NCI-H1436 (cell line): ENCODE measurements around the gene PTPRZ1.
A peak's percentile ranks its signal among the peaks of the same experiment; 100 is the strongest.

Experiments
- DNase-seq: peaks from one replicate; lab custom pipeline; 2025; lab: John Stamatoyannopoulos, UW

PTPRZ1 gene

DNA sequence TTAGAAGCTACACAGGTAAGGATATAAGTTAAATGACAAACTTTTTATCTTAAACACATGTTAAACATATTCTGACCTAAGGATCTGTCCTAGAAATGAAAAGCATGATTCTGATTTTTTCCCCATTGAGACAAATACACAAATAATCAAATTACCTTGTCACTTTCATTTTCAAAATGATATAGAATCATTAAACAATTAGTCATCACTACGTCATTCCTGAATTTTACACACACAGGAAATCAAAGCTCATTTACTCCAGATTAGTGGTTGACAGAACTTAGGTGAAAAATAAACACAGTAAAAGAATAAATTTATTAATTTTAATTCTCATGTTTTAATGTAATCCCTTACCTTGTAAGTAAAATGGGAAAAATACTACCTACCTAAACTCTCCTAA, 182.1 kb downstream of the PTPRZ1 start:
- no peak for DNase-seq

DNA sequence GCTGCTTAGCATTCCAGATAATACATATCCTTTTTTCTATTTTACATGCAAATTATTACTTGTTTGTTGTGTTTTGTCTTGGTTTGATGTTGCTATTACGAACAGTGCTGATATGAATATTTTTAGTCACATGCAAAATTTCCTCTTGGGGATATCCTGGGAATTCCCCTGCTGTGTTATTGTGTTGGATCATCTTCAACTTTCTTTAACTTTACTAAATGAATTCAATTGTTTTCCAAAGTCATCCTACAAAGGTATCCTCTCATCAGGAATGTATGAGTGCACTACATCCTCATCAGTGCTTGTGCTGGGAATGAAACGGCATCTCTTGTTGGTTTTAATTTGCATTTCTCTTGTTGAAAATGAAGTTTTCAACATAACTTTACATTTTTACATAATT, 184.0 kb downstream of the PTPRZ1 start:
- DNase-seq = no peak

DNA sequence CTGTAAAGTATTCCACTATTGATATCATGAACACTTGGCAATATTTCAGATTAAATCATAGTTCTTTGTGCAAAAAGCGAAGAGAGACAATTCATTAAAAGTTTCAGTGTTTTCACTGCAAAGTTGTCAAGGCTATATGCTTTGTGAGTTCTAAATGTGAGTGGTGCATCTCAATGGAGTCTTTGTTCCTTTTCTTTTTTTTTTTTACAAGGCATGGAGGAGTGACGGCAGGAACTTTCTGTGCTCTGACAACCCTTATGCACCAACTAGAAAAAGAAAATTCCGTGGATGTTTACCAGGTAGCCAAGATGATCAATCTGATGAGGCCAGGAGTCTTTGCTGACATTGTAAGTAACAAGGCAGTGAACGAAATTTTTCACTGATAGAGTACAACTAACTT, 186.6 kb downstream of the PTPRZ1 start:
- DNase-seq = no peak

DNA sequence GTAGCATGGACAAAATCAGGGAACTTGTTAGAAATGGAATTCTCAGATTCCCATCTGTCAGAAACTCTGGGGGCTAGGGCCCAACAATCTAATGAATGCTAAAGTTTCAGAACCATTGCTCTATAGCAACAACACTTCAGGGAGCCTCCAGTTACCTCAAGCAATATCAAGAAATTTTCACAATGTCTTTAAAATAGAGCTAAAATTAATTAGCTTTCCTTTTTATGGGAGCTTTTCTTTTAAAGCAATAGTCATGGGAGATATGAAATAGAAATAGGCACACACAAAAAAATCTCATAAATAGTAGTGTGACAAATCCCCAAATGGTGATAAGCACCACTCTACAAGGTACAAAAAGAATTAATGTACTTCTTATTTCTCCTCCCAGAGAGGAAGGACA, 190.2 kb downstream of the PTPRZ1 start:
- no peak for DNase-seq

DNA sequence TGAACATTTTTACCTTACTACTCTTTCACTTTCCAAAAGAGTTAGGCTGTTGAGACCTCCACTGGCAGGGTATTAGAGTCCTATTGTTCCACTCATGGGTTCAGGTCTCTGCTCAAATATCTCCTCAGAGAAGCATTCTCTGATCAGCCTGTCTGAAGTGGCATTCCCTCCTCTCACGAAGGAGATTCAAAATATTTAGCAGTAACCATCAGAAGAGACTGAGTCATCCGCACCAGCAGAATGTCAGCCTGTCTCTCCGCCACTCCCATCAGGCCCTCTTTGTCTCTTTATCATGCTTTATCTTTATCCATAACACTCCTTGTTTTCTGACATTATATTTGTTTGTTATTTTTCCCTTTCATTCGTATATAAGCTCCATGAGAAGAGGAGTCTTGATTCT, 192.0 kb downstream of the PTPRZ1 start:
- DNase-seq = no peak

DNA sequence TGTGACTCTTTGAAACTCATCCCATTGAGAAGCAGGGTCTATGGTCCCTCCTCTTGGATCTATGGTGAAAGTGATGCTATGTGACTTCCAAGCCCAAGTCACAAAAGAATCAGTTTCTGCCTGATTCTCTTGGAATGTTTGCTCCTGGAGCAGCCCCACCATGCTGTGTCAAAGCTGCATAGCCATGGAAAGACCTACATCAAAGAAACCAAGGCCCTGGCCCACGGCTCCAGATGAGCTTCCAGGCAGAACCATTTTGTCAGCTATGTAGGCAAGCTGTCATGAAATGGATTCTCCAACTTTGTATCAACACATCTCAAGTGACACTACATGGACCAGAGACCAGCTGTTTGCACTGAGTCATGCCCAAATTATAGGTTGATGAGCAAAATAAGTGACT, 194.1 kb downstream of the PTPRZ1 start:
- no peak for DNase-seq

DNA sequence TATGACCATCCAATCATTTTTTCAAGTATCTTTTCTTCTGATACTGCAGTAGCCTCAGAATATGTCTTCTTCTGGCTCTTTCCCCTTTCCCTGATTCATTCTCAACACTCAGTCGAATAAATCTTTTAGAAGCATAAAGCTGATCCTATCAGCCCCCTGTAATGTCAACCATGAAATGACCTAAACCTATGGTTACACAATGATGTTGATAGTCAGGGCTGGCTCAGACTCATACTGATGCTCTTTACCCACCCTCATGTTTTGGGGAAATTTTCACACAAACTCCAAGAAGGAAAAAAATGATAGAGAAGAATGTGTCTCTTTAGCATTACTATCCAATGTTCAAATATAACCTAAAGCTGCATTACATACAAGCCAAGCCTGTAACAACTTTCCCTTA, 195.1 kb downstream of the PTPRZ1 start:
- no peak for DNase-seq

DNA sequence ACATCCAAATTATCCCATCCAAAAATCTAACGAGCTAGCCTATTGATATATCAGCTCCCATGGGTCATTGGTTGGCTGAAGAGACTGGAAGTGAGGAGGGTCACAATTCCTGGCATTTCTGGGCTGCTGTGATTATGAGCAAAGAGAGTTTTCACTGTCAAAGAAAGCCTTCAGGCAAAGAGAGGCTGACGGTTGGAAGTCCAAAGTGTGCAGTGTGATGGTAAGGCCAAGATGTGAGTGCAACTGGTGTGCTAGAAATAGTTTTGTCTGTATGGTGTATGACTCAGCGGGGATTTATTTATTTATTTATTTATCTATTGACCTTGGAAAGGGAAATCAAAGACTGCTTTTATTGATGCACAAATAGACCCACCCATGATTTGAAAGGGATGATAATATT, 196.0 kb downstream of the PTPRZ1 start:
- no peak for DNase-seq

DNA sequence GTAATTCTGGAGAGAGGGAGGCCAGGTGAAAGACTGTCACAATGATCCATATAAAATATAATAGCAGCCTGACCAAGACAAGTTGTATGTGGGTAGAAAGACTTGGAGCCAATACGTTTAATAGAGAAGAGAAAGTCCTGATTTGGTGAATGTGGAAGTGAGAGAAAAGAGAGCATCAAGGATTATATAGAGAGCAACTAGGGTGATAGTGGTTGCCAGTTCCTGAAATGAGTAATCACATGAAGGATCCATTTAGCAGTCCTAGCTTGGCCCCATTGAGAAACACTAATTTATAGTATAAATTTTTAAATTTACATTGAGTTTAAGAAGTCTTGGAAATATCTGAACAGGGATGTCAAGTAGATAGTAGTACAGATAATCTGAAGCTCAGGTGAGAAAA, 197.1 kb downstream of the PTPRZ1 start:
- DNase-seq = no peak

DNA sequence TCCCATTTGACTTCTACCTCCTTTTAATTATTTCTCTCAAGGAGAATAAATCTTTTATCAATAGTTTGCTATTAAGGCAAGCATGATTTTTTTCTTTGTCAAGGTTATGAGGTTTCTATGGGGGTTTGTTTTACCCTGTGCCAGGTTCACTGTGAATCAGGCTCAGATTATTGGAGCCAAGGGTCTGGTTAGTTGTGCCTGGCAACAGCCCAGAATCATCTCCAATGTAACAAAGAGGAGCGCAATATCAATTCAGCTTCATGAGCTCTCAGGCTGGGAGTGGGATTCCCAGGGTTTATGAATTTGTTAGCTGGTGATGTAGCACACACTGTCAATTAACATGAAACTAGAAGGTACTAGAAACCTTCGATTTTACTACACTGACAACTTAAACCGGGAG, 197.9 kb downstream of the PTPRZ1 start:
- no peak for DNase-seq

DNA sequence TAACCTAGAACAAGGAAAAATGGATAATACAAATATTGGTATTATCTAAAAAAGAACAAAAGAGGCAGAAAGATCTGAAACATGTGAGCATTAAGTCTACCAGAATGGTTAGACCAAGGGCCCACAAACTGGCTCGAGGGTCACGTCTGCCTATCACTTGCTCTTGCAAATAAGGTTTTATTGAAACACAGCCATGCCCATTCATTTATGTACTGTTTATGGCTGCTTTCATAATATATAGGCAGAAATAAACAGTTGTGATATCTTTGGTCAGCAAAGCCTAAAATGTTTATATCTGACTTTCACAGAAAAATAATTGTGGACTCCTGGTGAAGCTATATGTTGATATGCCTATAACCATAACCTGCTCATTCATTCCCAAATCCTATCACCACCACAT, 199.3 kb downstream of the PTPRZ1 start:
- DNase-seq = no peak

DNA sequence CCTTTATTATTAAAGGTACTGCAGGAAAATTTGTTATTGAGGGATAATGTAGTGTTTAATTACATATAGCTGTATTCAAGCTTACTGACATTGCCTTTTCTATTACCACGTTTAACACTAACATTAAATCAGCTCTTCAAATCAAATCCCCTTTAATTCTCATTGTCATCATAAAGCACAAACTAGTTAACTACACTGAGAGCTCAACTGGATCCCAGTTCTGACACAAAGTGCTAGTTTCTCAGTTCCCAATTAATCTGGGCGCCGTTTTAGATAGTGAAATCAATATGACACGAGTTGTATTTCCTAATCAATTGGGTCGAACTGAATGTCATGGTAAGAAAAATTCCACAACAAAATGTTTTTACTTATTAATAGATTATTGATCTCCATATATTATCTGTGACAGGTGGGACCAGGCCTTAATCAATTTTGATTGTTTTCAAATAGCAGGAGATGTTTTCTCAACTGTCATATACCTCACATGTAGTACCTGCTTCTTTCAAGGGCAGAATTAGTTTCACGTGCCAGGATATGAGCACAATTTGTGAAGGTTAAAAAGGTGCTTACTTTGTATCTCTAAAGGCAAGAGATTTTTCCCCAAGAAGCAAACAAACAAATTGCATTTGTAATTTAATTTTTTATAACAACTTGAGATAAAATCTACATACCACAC, 200.1 kb downstream of the PTPRZ1 start:
- no peak for DNase-seq

DNA sequence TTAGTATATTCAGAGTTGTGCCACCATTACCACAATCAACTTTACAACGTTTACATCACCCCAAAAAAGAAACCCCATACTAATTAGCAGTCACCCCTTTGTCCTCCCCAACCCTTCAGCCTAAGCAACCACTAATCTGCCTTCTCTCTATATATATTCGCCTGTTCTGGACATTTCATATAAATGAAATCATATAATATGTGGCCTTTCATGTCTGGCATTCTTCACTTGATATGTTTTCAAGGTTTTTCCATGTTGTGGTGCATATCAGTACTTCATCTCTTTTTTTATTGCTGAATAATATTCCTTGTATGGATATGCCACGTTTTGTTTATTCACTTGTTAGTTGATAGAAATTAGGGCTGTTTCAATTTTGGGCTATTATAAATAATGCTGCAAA, 200.7 kb downstream of the PTPRZ1 start:
- DNase-seq = no peak

DNA sequence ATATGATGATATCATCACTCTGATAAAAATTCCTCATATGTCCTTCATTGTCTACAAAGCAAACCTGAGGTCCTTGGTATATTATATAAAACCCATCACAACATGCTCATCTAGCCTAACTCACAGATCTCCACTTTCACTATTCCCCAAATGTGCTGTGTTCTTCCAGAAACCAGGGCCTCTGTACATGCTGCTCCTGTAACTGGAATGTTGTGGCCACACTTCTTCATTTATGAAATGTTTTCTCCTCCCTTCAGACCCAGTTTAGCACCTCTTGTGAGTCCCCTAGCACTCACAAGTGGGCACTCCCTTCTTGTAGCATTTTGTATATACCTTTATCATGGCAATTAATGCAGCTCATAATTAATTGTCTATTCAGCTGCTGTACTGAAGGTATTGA, 209.2 kb downstream of the PTPRZ1 start:
- DNase-seq = no peak

DNA sequence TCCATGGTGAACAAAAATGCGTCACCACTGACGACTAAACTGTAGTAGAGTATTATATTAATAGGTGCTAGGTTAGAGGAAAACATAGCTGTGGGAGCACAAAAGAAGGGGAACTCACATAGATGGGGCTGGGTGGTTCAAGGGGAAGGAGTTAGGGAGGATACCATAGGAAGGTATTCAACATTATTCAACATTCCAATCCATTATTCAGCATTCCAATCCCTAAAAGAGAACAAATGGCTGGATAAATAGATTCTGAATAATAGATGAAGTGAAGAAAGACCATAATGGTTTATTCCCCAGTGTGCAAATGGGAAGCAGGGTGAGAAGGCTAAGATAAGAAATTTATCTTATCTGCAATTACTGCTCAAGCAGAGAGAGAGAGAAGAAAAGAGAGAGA, 209.7 kb downstream of the PTPRZ1 start:
- no peak for DNase-seq

DNA sequence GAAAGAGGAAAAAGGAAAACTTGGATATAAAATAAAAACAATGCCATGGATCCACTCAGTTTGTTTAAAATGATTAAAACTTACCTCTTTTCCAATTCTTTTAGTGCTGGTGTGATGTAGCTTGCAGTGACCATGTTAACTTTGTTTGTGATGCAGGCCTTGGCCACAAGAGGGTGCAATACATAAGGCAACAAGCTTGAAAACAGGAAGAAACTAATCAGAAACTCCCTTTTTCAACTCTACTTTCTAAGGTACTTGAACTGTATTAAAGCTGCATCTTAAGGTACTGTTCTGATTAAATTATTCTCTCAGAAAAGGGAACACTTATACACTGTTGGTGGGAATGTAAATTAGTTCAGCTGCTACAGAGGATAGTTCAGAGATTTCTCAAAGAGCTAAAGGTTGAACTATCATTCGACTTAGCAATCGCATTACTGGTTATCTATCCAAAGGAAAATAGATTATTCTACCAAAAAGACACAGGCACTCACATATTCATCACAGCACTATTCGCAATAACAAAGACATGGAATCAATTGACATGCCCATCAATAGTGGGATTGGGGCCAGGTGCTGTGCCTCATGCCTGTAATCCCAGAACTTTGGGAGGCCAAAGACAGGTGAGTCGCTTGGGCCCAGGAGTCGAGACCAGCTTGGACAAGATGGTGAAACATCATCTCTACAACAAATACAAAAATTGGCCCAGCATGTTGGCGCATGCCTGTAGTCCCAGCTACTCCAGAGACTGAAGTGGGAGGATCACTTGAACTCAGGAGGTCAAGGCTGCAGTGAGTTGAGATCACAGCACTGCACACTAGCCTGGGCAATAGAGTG, 220.2 kb downstream of the PTPRZ1 start:
- DNase-seq = peak; percentile 55

DNA sequence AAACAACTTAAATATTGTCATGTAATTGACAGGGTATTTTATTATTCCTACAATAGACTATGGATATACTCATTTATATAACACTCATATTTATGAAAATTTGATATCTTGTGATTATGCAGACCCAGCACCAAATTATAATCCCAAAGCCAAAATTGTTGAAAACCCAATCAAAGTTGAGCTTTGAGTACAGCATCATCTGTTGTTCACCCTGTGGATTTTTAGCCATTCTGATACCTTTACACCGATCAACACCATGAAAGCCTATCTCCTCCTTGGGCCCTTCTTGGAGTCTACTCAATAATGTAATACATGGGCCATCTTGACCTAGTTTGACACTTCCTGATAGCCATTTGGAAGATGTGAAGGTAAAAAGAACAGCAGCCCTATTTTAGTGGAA, 221.6 kb downstream of the PTPRZ1 start:
- DNase-seq = no peak

DNA sequence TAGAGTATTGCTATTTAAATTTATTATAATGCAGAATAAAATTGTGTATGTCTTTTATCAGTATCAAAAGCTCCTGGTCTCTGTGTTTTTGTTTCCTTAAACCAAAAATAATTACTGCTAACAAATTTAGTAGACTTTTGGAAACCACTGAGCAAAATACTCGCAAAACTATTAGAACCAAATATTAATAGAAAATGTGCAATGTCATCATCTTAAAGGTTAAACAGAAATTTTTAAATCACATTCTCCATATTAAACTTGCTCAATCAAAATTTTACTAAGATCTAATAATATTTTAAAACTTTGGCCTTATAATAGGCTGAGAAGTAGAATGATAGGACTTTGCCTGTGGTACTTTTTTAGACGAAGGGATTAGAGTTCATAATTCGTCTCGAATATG, 222.7 kb downstream of the PTPRZ1 start:
- DNase-seq = no peak

DNA sequence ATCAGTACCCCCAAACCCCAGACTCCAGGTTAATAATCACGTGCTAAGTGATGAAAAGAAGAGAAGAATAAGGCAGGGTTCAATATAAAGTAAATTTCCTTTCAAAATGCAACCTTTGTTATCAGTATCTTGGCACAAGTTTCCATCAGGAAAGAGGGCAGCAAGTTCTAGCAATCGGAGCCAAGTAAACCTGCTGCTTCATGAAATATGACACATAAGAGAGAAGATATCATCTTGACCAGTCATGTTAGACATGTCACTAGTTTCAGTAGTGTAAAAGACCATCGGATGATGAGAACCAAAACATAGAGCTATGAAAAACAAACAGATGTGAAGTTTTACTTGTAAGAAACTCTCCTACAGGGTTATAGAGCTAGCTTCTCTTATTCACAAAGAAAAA, 227.1 kb downstream of the PTPRZ1 start:
- DNase-seq = no peak

DNA sequence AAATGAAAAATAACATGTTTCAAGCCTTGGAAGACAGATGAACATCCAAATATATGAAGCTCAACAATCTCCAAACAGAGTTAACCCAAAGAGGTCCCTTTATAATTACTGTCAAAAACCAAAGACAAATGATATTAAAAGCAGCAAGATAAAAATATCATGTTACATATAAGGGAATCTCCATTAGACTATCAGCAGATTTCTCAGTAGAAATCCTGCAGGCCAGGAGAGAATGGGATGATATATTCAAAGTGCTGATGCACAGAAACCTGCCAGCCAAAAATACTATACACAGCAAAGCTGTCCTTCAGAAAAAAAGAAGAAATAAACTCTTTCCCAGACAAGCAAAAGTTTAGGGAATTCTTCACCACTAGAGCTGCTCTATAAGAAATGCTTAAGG, 230.1 kb downstream of the PTPRZ1 start:
- no peak for DNase-seq
